HCT116 (cell line): ENCODE data around the gene SMURF1. TPM values are rescaled to one million over a fixed set of nuclear protein-coding genes. Genes with fewer than 3 reads are reported as not detected.

Source experiments
- ATAC-seq: fragments of 200-7000 bp; cut with Tn5 transposase; 2 replicates; pipeline ENCODE4 v1.9.1; 2020; ENCODE audit warnings: mild to moderate bottlenecking, moderate library complexity
- BruUV-seq: library from RNA; stranded (reverse); fragments of 400-500 nt; replicated peaks from 2 replicates; lab custom pipeline; 2021; lab: Mats Ljungman, UMichigan
- CTCF ChIA-PET: fragments of 300-600 bp; sonication (Branson Sonifier 250); formaldehyde crosslinking; loops from one replicate; lab custom pipeline; 2021; ENCODE audit warnings: antibody characterized with exemption; lab: Charles Lee
- POLR2A ChIA-PET: fragments of 300-600, 350-600 bp; sonication (Branson Sonifier 250); formaldehyde crosslinking; loops from one replicate; lab custom pipeline; 2021; ENCODE audit warnings: antibody characterized with exemption; lab: Charles Lee
- RAD21 ChIA-PET, 2 experiments: fragments of 300-600 bp; sonication (Branson Sonifier 250); formaldehyde crosslinking; loops; one replicate each; lab custom pipeline; 2023; ENCODE audit warnings: low total read pairs in 2 of 2; ENCODE audit not compliant: uncharacterized antibody in 2 of 2, unreplicated experiment in 2 of 2, low non-redundant PET in 1 of 2; lab: Charles Lee
- DNase-seq: peaks from one replicate; pipeline ENCODE4 v3.0.0-alpha.2; 2010; ENCODE audit warnings: low read depth, low spot score
- H2AFZ ChIP-seq: fragments of 200-600 bp; shearing (Covaris generic), sonication (generic); 2 replicates; pipeline ENCODE4 v1.6.1; 2017; ENCODE audit warnings: low read depth, mixed run types, mixed read lengths, antibody characterized with exemption, low read length; ENCODE audit not compliant: poor library complexity, severe bottlenecking
- H3K27ac ChIP-seq: 2 replicates; pipeline ENCODE4 v1.5.1; 2012; ENCODE audit warnings: low read depth, low read length
- H3K27me3 ChIP-seq: fragments of 200-600 bp; sonication (generic); 2 replicates; pipeline ENCODE4 v1.6.1; 2016; ENCODE audit warnings: mixed run types, low read length, mixed read lengths; ENCODE audit not compliant: insufficient read depth
- H3K36me3 ChIP-seq, 2 experiments: fragments of 200-500 bp in 1 of 2; fragments of 200-600 bp in 1 of 2; sonication (Bioruptor generic) in 1 of 2; sonication (generic) in 1 of 2; 2 replicates each; pipeline versions ENCODE4 v1.5.1 to v1.6.1; 2014 to 2016; ENCODE audit warnings: low read length in 2 of 2, inconsistent platforms in 1 of 2, mixed read lengths in 1 of 2, mixed run types in 1 of 2; ENCODE audit not compliant: insufficient read depth in 2 of 2, control insufficient read depth in 1 of 2
- H3K4me1 ChIP-seq, 2 experiments: fragments of 200-600 bp in 1 of 2; sonication (generic) in 1 of 2; 2 replicates each; pipeline versions ENCODE4 v1.5.1 to v1.6.1; 2012 to 2017; ENCODE audit warnings: low read length in 2 of 2, inconsistent platforms in 1 of 2, mild to moderate bottlenecking in 1 of 2, mixed read lengths in 1 of 2, mixed run types in 1 of 2, moderate library complexity in 1 of 2; ENCODE audit not compliant: insufficient read depth in 2 of 2, control insufficient read depth in 1 of 2
- H3K4me2 ChIP-seq: fragments of 200-600 bp; sonication (generic); 2 replicates; pipeline ENCODE4 v1.6.1; 2017; ENCODE audit warnings: mixed run types, low read length, mixed read lengths
- H3K4me3 ChIP-seq, 2 experiments: fragments of 200-600 bp in 1 of 2; sonication (generic) in 1 of 2; replicated peaks in 1 of 2; 2 replicates each; pipeline ENCODE4 v1.5.1; 2011 to 2016; ENCODE audit warnings: low read length in 2 of 2, control low read depth in 1 of 2, low read depth in 1 of 2, mild to moderate bottlenecking in 1 of 2, mixed read lengths in 1 of 2, mixed run types in 1 of 2
- H3K79me2 ChIP-seq: fragments of 200-600 bp; sonication (generic); 2 replicates; pipeline ENCODE4 v1.6.1; 2017; ENCODE audit warnings: mild to moderate bottlenecking, mixed run types, low read length, moderate library complexity, mixed read lengths; ENCODE audit not compliant: insufficient read depth
- H3K9ac ChIP-seq: fragments of 200-600 bp; sonication (generic); 2 replicates; pipeline ENCODE4 v1.6.1; 2016; ENCODE audit warnings: low read length, mixed read lengths
- H3K9me2 ChIP-seq: fragments of 200-600 bp; sonication (generic), shearing (Covaris generic); 2 replicates; pipeline ENCODE4 v1.6.1; 2017; ENCODE audit warnings: mixed run types, mild to moderate bottlenecking, moderate library complexity; ENCODE audit not compliant: insufficient read depth
- H3K9me3 ChIP-seq, 2 experiments: fragments of 200-500 bp in 1 of 2; fragments of 200-600 bp in 1 of 2; sonication (Bioruptor generic) in 1 of 2; sonication (generic) in 1 of 2; 2 replicates each; pipeline ENCODE4 v1.6.1; 2014 to 2017; ENCODE audit warnings: low read length in 2 of 2, mixed read lengths in 2 of 2, inconsistent platforms in 1 of 2, low read depth in 1 of 2, mild to moderate bottlenecking in 1 of 2, mixed run types in 1 of 2, moderate library complexity in 1 of 2; ENCODE audit not compliant: control insufficient read depth in 1 of 2, insufficient read depth in 1 of 2
- H4K20me1 ChIP-seq: fragments of 200-600 bp; sonication (generic), shearing (Covaris generic); 2 replicates; pipeline ENCODE4 v1.6.1; 2017; ENCODE audit warnings: mixed run types, mild to moderate bottlenecking, moderate library complexity; ENCODE audit not compliant: insufficient read depth
- CEBPB ChIP-seq: IDR thresholded peaks from 2 replicates; pipeline ENCODE4 v1.6.1; 2012; ENCODE audit warnings: low read depth
- ELF1 ChIP-seq: IDR thresholded peaks from 2 replicates; pipeline ENCODE4 v1.6.1; 2012; ENCODE audit warnings: low read depth, borderline replicate concordance
- EZH2 ChIP-seq: fragments of 200-600 bp; sonication (generic); IDR thresholded peaks from 2 replicates; pipeline ENCODE4 v1.6.1; 2017; ENCODE audit warnings: antibody characterized with exemption, mixed run types
- POLR2AphosphoS5 ChIP-seq: IDR thresholded peaks from 2 replicates; pipeline ENCODE4 v1.6.1; 2011; ENCODE audit warnings: mild to moderate bottlenecking, low read depth, low read length, moderate library complexity
- SIN3A ChIP-seq: IDR thresholded peaks from 2 replicates; pipeline ENCODE4 v1.6.1; 2012; ENCODE audit warnings: low read depth
- TCF7L2 ChIP-seq: IDR thresholded peaks from 2 replicates; pipeline ENCODE4 v1.7.0; 2011; ENCODE audit warnings: borderline replicate concordance, inconsistent platforms; ENCODE audit not compliant: insufficient read depth, insufficient read length; ENCODE audit errors: extremely low read depth
- YY1 ChIP-seq: IDR thresholded peaks from 2 replicates; pipeline ENCODE4 v1.6.1; 2011; ENCODE audit warnings: low read length, low read depth, moderate library complexity, mild to moderate bottlenecking; ENCODE audit not compliant: insufficient replicate concordance; ENCODE audit errors: extremely low read depth
- intact Hi-C: fragments of 100-400 bp; cut with micrococcal nuclease; formaldehyde crosslinking; loops from 2 replicates; pipeline ENCODE4 v1.10.0; 2022
- total RNA-seq: library from RNA; stranded (reverse); gene quantifications from one replicate; pipeline ENCODE4 v1.2.1, GENCODE V29; 2021; ENCODE audit not compliant: unreplicated experiment
- TF ChIP-seq, protein P1 (sequence below): IDR thresholded peaks from 2 replicates; pipeline ENCODE4 v1.6.1; 2012; ENCODE audit warnings: low read depth
- TF ChIP-seq, protein P2 (sequence below): IDR thresholded peaks from 2 replicates; pipeline ENCODE4 v1.6.1; 2012

SMURF1 gene
- total RNA-seq, 1 experiment from 2014 or later = 24.6 TPM

DNA sequence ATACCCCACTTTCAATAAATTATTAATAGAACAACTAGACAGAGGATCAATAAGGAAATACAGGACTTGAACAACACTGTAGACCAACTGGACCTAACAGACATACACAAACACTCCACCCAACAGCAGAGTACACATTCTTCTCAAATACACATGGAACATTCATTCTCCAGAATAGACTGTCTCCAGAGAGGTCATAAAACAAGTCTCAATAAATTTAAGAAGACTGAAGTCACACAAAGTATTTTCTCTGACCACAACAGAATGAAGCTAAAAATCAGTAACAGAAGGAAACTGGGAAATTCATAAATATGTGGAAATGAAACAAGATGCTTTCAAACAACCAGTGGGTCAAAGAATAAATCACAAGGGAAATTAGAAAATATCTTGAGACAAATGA lies 119.8 kb downstream of the SMURF1 start (continued):
- TF ChIP-seq SIN3A = no peak
- no peak for TF ChIP-seq POLR2AphosphoS5
- TF ChIP-seq, protein P1, sequence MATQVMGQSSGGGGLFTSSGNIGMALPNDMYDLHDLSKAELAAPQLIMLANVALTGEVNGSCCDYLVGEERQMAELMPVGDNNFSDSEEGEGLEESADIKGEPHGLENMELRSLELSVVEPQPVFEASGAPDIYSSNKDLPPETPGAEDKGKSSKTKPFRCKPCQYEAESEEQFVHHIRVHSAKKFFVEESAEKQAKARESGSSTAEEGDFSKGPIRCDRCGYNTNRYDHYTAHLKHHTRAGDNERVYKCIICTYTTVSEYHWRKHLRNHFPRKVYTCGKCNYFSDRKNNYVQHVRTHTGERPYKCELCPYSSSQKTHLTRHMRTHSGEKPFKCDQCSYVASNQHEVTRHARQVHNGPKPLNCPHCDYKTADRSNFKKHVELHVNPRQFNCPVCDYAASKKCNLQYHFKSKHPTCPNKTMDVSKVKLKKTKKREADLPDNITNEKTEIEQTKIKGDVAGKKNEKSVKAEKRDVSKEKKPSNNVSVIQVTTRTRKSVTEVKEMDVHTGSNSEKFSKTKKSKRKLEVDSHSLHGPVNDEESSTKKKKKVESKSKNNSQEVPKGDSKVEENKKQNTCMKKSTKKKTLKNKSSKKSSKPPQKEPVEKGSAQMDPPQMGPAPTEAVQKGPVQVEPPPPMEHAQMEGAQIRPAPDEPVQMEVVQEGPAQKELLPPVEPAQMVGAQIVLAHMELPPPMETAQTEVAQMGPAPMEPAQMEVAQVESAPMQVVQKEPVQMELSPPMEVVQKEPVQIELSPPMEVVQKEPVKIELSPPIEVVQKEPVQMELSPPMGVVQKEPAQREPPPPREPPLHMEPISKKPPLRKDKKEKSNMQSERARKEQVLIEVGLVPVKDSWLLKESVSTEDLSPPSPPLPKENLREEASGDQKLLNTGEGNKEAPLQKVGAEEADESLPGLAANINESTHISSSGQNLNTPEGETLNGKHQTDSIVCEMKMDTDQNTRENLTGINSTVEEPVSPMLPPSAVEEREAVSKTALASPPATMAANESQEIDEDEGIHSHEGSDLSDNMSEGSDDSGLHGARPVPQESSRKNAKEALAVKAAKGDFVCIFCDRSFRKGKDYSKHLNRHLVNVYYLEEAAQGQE = no peak
- no peak for TF ChIP-seq YY1
- TF ChIP-seq TCF7L2 = no peak
- TF ChIP-seq, all 23 proteins: peak for 0

DNA sequence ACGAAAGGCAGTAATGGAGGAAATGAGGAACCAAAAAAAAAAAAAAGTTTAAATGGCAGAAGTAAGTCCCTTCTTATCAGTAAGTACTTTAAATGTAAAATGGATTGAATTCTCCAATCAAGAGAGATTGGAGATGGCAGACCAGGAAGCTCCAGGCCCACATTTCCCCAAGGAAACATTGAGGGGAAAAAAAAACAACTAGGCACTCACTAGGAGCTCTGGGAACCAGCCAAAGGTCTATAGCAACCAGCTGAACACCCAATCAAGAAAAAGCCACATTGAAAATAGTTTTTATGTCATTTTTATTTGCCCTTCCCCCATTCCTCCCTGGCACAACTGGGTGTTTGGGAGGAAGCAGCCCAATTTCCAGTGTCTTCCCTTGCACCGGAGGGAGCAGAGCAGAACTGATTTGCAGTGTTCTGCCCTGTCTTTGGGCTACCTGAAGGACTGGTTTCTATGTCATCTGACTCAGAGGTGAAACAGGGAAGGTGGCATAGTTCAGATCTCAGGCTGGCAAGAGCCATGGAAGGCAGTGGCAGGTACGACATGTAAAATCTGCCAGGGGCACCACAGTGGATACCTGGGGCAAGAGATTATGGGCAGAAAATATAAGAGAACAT lies 121.9 kb downstream of the SMURF1 start:
- Histone ChIP-seq H3K79me2 (no peaks in the 10 kb centered on the region), H4K20me1 (no peaks in the 10 kb centered on the region; the same call in none of the 2 replicates), H3K9ac (no peak overlapping the region), H3K4me3 (no peak overlapping the region), H3K27ac (no peak overlapping the region), H3K9me3 (no peaks in the 10 kb centered on the region), H3K27me3 (no peaks in the 10 kb centered on the region), H3K4me2 (no peak overlapping the region), H2AFZ (no peak overlapping the region), H3K36me3 (peaks cover 4 to 10% of the 10 kb centered on the region in 2 experiments; a peak in 2 of 4 replicates), H3K4me1 (peaks cover 0 to 4% of the 10 kb centered on the region in 2 experiments; a peak in 1 of 4 replicates), H3K9me2 (no peaks in the 10 kb centered on the region)
- POLR2A ChIA-PET = no interaction called here
- RAD21 ChIA-PET = no interaction called here
- no peak for DNase-seq
- TF ChIP-seq CEBPB (no peak), ELF1 (no peak), EZH2 (no peak)
- TF ChIP-seq, protein P2, sequence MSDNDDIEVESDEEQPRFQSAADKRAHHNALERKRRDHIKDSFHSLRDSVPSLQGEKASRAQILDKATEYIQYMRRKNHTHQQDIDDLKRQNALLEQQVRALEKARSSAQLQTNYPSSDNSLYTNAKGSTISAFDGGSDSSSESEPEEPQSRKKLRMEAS = no peak
- no TSS peak for BruUV-seq
- no peak for ATAC-seq
- CTCF ChIA-PET = no interaction called here
- intact Hi-C loops = no loop called here
